Peyer's patch (tissue), 4 donors: ENCODE results near the gene MAP4K3. TPM values are rescaled to one million over a fixed set of nuclear protein-coding genes. Genes with fewer than 3 reads are reported as not detected.

Experiments used
- DNase-seq, 3 donors: peaks; one replicate each; pipeline ENCODE4 v3.0.0-alpha.2; 2017 to 2019
- H3K27ac ChIP-seq, 4 donors: fragments of 200-600 bp; sonication (generic); one replicate each; pipeline ENCODE4 v1.5.1; 2016 to 2019
- H3K27me3 ChIP-seq, 2 donors: fragments of 200-600 bp; sonication (generic); one replicate each; pipeline ENCODE4 v1.5.1; 2019
- H3K36me3 ChIP-seq, 3 donors: fragments of 200-600 bp; sonication (generic); one replicate each; pipeline ENCODE4 v1.5.1; 2016 to 2019
- H3K4me1 ChIP-seq, 4 donors: fragments of 200-600 bp; sonication (generic); one replicate each; pipeline ENCODE4 v1.5.1; 2016 to 2019
- H3K4me3 ChIP-seq, 4 donors: fragments of 200-600 bp; sonication (generic); 1 replicate in 3 of 4; 2 replicates in 1 of 4; pipeline ENCODE4 v1.5.1; 2016 to 2019; ENCODE audit warnings: mild to moderate bottlenecking in 1 of 4
- H3K9me3 ChIP-seq, 4 donors: fragments of 200-600 bp; sonication (generic); one replicate each; pipeline ENCODE4 v1.5.1; 2016 to 2019; ENCODE audit warnings: mild to moderate bottlenecking in 1 of 4
- CTCF ChIP-seq, 6 experiments: fragments of 450-650 bp in 4 of 6; fragments of 200-600 bp in 2 of 6; sonication (generic) in 1 of 6; IDR thresholded peaks; one replicate each; pipeline ENCODE4 v1.5.1; 2017 to 2019; ENCODE audit warnings: antibody characterized with exemption in 6 of 6, mild to moderate bottlenecking in 3 of 6, moderate library complexity in 1 of 6
- POLR2A ChIP-seq, 2 donors: fragments of 450-650 bp; IDR thresholded peaks; one replicate each; pipeline ENCODE4 v1.5.1; 2017; ENCODE audit warnings: antibody characterized with exemption in 2 of 2, mild to moderate bottlenecking in 2 of 2, moderate library complexity in 2 of 2
- total RNA-seq, 4 donors: library from RNA; depleted of rRNA; stranded (reverse); fragments of >200 nt; gene quantifications; one replicate each; pipeline ENCODE4 v1.1.0, GENCODE V29; 2016

MAP4K3 gene
- total RNA-seq, 4 donors from 2014 or later, result 41.3 to 80.9 (median 43.9) TPM

GRCh38 chr2:39403311-39403710 is 33.8 kb downstream of the MAP4K3 start:
- no peak for DNase-seq
- Histone ChIP-seq H3K36me3 (no peaks in the 10 kb centered on the region), H3K4me1 (peaks cover 0 to 15% (median 0%) of the 10 kb centered on the region in 4 donors), H3K4me3 (no peak overlapping the region), H3K27me3 (no peaks in the 10 kb centered on the region), H3K27ac (no peak overlapping the region), H3K9me3 (no peaks in the 10 kb centered on the region)
- TF ChIP-seq CTCF (IDR thresholded peaks at IDR 0.05), result no peak
- no peak for TF ChIP-seq POLR2A (IDR thresholded peaks at IDR 0.05)

DNA sequence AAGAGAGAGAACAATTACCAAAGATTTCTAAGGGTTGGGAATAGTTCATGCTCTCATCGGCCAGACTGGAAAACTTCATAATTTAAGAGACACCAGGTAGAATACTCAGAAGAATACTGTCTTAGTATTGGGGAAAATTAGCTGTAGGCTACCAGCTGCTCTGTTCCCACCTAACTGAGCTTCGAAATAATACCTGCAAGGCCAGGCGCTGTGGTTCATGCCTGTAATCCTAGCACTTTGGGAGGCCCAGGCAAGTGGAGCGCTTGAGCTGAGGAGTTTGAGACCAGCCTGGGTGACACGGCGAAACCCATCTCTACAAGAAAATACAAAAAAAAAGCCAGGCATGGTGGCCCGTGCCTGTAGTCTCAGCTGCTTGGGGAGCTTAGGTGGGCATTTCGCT is 35.8 kb downstream of the MAP4K3 start:
- no peak for TF ChIP-seq POLR2A (IDR thresholded peaks at IDR 0.05)
- Histone ChIP-seq H3K27ac (no peak overlapping the region), H3K36me3 (no peaks in the 10 kb centered on the region), H3K9me3 (no peaks in the 10 kb centered on the region), H3K27me3 (no peaks in the 10 kb centered on the region), H3K4me3 (no peak overlapping the region), H3K4me1 (no peaks in the 10 kb centered on the region)
- no peak for DNase-seq

GRCh38 chr2:39399570-39399969 is 37.5 kb downstream of the MAP4K3 start:
- Histone ChIP-seq H3K9me3 (no peaks in the 10 kb centered on the region), H3K27me3 (no peaks in the 10 kb centered on the region), H3K27ac (no peak overlapping the region), H3K36me3 (no peaks in the 10 kb centered on the region), H3K4me3 (no peak overlapping the region), H3K4me1 (no peaks in the 10 kb centered on the region)
- DNase-seq, result no peak
- TF ChIP-seq CTCF (IDR thresholded peaks at IDR 0.05), result no peak

GRCh38 chr2:39395313-39395712 is 41.8 kb downstream of the MAP4K3 start:
- Histone ChIP-seq H3K27ac (no peak overlapping the region), H3K4me1 (no peaks in the 10 kb centered on the region), H3K27me3 (no peaks in the 10 kb centered on the region), H3K9me3 (no peaks in the 10 kb centered on the region), H3K4me3 (no peak overlapping the region), H3K36me3 (no peaks in the 10 kb centered on the region)
- TF ChIP-seq POLR2A (IDR thresholded peaks at IDR 0.05) (no peak), CTCF (IDR thresholded peaks at IDR 0.05) (no peak)
- DNase-seq, result no peak

DNA sequence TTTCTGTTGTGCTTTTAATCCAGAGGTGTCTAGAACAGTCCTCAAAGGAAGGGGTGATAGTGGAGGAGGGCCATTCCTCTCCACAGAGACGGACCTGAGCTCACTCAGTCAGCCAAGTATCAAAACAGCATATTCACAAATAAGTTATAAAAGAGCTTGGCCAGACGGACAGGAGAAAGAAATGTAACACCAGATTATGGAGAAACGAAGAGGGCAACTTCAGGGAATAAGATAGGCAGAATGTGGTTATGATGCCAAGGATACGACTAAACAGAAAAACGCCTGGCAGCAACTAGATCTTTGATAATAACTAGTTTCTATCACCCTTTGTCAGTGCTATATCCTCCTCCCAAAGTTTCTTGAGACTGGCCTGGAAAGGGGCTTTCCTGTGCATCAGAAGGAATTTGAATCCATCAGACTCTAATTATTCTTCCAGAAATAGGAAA is 42.5 kb downstream of the MAP4K3 start:
- Histone ChIP-seq H3K27me3 (no peaks in the 10 kb centered on the region), H3K9me3 (no peaks in the 10 kb centered on the region), H3K27ac (no peak overlapping the region), H3K4me3 (no peak overlapping the region), H3K36me3 (no peaks in the 10 kb centered on the region), H3K4me1 (no peaks in the 10 kb centered on the region)
- no peak for DNase-seq
- TF ChIP-seq POLR2A (IDR thresholded peaks at IDR 0.05), result no peak
- no peak for TF ChIP-seq CTCF (IDR thresholded peaks at IDR 0.05)

- DNase-seq, result no peak
- Histone ChIP-seq H3K9me3 (no peaks in the 10 kb centered on the region), H3K27ac (no peak overlapping the region), H3K4me3 (no peak overlapping the region), H3K27me3 (no peaks in the 10 kb centered on the region), H3K4me1 (no peaks in the 10 kb centered on the region), H3K36me3 (no peaks in the 10 kb centered on the region)
- no peak for TF ChIP-seq POLR2A (IDR thresholded peaks at IDR 0.05)
- TF ChIP-seq CTCF (IDR thresholded peaks at IDR 0.05), result no peak
Observed at GRCh38 chr2:39392672-39393071, 44.4 kb downstream of the MAP4K3 start.
